Erythroblast (primary cell): ENCODE measurements around the gene NUTM2F.
"Not testable (repeated sequence)": the region's sequence is repeated elsewhere in the genome, so short reads cannot be mapped to it uniquely, and the experiment has no call there.

Experiments used
- GATA1 ChIP-seq: IDR thresholded peaks from 2 replicates; pipeline ENCODE4 v1.6.1; 2011; ENCODE audit warnings: low read depth, mild to moderate bottlenecking, control low read depth, low read length, moderate library complexity
- POLR2A ChIP-seq: IDR thresholded peaks from 2 replicates; pipeline ENCODE4 v1.6.1; 2011; ENCODE audit warnings: mild to moderate bottlenecking, low read length

DNA sequence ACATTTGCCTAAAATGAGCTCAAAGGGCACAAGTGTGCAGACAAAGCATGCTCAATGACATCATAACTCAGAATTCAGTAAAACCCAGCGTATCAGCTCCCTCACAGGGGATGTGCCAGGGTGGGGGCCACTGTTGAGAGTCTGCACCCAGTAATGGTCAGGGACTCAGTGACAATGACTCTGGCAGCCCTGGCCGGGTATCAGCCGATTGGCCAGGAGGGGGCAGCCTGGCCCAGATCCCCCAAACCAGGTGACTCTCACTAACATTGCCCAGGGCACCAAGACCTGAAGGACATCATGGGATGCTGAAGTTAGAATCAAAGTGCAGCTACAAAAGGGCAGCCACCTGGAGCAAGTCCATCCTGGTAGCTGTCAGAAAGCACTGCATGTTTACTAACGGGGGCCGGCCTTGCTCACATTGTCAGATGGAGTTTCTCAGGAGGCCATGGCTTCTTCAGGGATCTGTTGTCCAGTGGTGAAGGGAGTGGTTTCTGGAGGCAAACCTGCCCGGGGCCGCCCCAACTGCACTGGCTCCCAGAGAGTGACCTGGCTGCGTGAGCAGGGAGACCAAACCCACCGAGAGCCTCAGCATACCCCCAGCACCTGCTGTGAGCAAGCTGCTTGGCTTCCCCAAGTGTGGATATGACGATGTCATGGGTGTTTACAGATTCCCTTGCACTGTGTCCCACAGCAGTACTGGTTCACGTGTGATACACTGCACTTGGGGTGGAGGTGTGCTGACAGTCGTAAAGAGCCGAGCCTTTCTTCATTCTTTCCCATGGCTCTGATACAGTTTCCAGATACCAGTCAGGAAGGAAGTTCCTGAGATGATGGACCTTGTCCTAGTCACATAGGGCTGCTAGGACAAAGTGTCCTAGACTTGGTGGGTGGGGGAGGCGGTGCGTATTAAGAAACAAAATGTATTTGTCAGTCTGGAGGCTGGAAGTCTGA, 13.1 kb downstream of the NUTM2F start:
- not testable (repeated sequence) for TF ChIP-seq POLR2A, GATA1
